PFSK-1 (cell line): ENCODE data around the gene LRP4.

ENCODE experiments used
- FOXP2 ChIP-seq: optimal IDR thresholded peaks from 2 replicates; pipeline ENCODE3; 2011; ENCODE audit warnings: borderline replicate concordance, control low read depth, inconsistent platforms; ENCODE audit not compliant: insufficient read depth; ENCODE audit errors: extremely low read length, extremely low read depth
- POLR2AphosphoS5 ChIP-seq: IDR thresholded peaks from 2 replicates; pipeline ENCODE4 v1.6.1; 2012; ENCODE audit warnings: low read depth, mild to moderate bottlenecking, control low read depth, low read length, moderate library complexity
- SIN3A ChIP-seq: IDR thresholded peaks from 2 replicates; pipeline ENCODE4 v1.6.1; 2012; ENCODE audit warnings: mild to moderate bottlenecking, low read length, moderate library complexity, borderline replicate concordance; ENCODE audit not compliant: insufficient read depth
- TAF1 ChIP-seq: IDR thresholded peaks from 2 replicates; pipeline ENCODE4 v1.6.1; 2012; ENCODE audit warnings: low read length, control low read depth, borderline replicate concordance; ENCODE audit not compliant: insufficient read depth
- TF ChIP-seq, protein P1 (sequence below), 2 experiments: IDR thresholded peaks; 2 replicates each; pipeline versions ENCODE4 v1.6.1 to v1.8.0; 2011 to 2012; ENCODE audit warnings: low read depth in 2 of 2, low read length in 2 of 2, control low read depth in 1 of 2, inconsistent platforms in 1 of 2, mild to moderate bottlenecking in 1 of 2, moderate library complexity in 1 of 2; ENCODE audit not compliant: insufficient read depth in 1 of 2

DNA sequence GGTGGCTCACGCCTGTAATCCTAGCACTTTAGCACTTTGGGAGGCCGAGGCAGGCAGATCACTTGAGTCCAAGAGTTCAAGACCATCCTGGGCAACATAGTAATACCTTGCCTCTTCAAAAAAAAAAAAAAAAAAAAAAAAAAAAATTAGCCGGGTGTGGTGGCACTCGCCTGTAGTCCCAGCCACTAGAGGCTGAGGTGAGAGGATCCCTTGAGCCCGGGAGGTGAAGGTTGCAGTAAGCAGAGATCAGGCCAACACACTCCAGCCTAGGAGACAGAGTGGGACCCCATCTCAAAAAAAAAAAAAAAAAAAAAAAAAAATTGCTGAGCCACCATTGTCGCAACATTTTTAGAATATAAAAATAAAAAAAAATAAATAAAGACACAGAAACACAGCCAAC lies 79.8 kb downstream of the LRP4 start:
- TF ChIP-seq, protein P1, sequence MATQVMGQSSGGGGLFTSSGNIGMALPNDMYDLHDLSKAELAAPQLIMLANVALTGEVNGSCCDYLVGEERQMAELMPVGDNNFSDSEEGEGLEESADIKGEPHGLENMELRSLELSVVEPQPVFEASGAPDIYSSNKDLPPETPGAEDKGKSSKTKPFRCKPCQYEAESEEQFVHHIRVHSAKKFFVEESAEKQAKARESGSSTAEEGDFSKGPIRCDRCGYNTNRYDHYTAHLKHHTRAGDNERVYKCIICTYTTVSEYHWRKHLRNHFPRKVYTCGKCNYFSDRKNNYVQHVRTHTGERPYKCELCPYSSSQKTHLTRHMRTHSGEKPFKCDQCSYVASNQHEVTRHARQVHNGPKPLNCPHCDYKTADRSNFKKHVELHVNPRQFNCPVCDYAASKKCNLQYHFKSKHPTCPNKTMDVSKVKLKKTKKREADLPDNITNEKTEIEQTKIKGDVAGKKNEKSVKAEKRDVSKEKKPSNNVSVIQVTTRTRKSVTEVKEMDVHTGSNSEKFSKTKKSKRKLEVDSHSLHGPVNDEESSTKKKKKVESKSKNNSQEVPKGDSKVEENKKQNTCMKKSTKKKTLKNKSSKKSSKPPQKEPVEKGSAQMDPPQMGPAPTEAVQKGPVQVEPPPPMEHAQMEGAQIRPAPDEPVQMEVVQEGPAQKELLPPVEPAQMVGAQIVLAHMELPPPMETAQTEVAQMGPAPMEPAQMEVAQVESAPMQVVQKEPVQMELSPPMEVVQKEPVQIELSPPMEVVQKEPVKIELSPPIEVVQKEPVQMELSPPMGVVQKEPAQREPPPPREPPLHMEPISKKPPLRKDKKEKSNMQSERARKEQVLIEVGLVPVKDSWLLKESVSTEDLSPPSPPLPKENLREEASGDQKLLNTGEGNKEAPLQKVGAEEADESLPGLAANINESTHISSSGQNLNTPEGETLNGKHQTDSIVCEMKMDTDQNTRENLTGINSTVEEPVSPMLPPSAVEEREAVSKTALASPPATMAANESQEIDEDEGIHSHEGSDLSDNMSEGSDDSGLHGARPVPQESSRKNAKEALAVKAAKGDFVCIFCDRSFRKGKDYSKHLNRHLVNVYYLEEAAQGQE (IDR thresholded peaks at IDR 0.05; ENCODE audit: insufficient read depth in 1 of 2, low read depth in 2 of 2, low read length in 2 of 2) = no peak
- TF ChIP-seq TAF1 (no peak), POLR2AphosphoS5 (no peak), SIN3A (no peak), FOXP2 (no peak)
